GM19328 (cell line): ENCODE results near the gene LUC7L3.
"Not testable (repeated sequence)": the region's sequence is repeated elsewhere in the genome, so short reads cannot be mapped to it uniquely, and the experiment has no call there.

Source experiments
- ATAC-seq: cut with Tn5 transposase; IDR thresholded peaks from one replicate; pipeline ENCODE4 v1.9.1; 2021; ENCODE audit warnings: mild to moderate bottlenecking, moderate library complexity; ENCODE audit not compliant: unreplicated experiment

Gene LUC7L3

DNA sequence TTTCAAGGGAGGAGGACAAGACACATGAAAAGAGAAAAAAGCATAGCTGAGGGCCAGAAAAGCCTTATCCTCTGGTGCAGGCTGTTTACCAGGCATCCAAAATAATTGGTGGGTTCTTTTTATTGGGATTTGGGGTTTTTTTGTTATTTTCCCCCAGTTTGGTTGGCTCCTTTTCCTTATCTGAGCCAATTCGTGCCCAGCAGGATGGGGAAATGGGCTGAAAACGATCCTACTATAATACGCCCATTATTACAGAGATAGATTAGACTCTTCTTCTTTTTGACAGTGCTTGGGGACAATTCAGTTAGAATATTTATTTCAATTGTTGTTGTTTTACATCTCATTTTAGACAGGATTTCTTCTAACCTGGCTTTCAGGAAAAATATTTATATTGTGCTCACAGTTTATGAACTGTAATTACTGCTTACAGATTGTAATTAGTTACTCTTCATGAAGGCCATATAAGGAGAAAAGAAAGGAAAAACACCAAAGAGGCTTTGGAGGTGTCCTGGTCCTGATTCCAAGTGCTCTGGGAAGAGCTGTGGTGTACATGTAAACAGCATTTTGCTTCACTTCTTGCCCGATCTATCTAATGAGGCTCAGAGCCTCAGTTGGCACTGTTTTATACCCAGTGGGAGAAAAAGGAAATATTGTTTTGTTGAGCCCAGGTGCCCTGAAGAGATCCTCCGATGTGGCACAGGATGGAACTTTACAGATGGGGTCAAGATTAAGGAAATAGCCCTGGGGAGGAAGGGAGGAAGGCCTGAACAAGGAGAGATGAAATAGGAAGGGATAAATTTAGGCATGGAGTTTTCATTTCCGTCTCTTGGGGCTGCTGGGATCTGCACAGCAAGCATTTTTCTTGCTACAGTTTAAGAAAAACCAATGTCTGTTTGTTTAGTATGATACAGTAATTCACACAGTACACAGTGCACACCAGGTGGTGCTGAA, 11.1 kb upstream of the LUC7L3 start:
- ATAC-seq = no peak

DNA sequence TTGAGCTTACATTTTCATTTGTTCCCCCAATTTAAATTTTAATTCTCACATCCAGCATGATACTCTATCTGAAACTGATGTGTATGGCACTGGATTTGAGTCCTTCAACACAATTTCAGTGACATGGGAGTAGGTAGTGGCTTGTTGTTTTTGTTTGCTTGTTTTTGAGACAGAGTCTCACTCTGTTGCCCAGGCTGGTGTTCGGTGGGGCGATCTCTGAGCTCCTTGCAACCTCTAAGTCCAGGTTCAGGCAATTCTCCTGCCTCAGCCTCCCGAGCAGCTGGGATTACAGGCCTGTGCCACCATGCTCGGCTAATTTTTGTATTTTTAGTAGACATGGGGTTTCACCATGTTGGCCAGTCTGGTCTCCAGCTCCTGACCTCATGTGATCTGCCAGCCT, 10.3 kb upstream of the LUC7L3 start:
- not testable (repeated sequence) for ATAC-seq

DNA sequence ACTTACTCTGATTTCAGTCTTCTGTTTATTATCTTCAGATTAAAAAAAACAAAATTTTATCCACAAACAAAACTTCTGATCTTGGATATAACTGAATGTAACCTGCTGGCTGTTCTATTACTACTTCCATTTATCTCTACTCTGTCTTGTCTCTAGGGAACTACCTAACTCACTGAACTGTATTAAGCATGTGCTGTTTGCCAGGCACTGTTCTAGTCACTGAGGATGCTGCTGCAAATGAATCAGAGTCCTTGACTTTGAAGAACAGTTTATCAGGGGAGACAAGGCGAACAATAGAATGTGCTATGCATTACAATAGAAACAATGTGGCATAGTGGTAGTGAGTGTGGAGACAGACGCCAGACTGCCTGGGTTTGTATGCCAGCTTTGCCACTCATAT, 9.4 kb upstream of the LUC7L3 start:
- no peak for ATAC-seq

DNA sequence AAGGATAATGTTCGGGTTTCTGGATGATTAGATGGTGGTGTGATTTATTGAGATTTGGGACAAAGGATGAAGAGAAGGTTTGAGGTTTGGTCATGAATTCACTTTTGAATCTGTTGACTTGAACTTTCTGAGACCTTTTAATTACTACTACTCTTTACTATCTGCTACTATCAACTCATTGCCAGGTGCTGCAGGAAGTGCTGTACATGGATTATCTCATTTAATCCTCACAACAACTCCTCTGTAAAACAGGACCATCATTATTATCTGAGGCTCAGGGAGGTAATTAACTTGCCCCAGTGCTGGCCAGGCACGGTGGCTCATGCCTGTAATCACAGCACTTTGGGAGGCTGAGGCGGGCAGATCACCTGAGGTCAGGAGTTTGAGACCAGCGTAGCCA, 8.8 kb upstream of the LUC7L3 start:
- ATAC-seq = no peak

DNA sequence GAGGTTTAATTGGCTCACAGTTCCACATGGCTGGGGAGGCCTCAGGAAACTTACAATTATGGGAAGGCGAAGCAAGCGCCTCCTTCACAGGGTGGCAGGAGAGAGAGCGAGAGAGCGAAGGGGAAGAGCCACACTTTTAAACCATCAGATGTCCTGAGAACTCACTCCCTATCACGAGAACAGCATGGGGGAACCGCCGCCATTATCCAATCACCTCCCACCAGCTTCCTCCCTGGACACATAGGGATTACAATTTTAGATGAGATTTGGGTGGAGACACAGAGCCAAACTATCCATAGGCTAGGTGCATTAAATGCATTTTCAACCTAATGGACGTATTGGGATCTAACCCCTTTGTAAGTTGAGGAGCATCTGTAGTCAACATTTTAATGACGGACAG, 6.8 kb upstream of the LUC7L3 start:
- no peak for ATAC-seq

DNA sequence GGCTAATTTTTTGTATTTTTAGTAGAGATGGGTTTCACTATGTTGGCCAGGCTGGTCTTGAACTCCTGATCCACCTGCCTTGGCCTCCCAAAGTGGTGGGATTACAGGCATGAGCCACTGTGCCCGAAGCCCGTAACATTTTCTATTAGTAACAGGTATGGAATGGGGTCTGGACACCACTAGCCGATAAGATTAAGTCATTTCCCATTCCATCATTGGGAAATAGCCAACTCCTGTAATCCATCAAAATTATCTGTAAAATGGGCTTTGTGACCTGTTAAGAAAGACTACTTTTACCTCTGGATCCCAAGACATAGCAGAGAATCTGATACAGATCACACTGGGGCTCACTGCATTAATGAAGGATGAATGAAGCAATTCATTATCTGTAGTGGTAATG, 3.9 kb upstream of the LUC7L3 start:
- no peak for ATAC-seq

DNA sequence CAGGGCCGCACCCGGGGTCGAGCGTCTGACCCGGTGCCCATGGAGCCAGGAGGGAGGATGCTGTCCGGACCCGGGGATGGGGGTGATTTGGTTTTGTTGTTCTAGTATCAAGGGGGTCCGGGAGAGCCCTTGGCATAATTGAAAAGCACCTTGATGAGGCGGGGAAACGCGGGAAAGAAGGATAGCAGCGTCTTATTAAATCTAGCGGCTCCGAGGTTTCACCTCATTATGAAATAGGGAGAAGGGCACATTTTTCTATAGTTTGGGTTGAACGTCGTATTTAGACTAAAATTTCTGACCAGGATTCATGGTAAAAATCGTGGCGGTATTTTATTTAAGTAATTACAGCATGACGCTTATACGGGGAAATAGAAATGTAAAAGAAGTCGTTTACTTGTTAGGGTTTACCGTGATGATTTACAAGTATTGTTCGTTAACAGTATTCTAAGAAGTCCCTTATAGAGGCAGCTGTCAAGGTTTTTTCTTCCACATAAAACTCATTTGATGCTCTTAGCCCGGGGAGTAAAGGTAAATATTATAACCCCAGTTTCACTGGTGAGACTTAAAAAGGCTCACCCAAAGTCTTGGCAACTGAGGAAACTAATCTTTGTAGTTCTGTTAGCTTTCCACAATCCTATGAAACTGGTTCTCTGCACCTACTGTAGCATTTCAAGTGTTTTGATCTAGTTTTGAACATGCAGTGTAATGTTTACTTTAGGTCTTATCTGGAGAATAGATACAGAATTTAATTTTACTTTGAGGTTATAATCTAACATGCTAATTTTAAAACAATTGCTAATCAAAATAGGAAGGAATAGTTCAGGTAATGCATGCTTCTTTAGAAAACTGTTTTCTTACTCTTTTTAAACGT, 756 bp downstream of the LUC7L3 start:
- no peak for ATAC-seq

DNA sequence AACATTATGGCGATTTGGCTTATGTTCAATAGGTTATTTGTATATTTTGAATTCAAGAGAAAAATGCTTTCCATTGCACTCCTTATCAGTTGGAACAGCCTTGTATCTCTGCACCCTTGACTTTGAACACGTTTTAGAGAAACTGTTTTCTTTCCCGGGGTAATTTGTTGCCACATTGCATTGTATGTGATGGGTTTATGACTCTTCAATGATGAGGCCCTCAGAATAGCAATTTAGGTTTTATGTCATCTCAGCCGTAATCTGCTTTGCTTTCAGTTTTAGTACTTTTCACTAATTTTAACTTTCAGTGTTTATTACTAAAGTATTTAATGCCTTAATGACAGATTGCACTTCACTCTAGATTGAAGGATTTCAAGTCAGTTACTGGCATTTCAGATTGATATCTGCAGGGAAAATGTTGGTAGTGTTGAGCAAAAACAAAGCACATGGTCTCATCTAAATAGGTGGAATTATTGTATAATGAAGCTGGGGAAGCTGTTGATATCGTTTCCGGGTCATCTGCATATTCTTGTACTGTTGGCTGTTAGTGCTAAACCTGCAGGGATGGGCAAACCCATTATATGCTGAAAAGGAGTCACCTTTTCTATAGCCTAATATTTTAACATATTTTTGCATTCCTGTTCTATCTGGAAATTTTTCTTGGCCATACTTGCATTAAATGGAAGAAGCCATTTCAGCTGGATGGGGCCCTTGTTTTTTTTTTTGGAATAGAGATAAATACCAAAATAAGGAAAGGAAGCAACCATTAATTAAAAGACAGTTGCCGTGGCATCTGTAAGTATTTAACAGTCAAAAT, 2.0 kb downstream of the LUC7L3 start:
- no peak for ATAC-seq

DNA sequence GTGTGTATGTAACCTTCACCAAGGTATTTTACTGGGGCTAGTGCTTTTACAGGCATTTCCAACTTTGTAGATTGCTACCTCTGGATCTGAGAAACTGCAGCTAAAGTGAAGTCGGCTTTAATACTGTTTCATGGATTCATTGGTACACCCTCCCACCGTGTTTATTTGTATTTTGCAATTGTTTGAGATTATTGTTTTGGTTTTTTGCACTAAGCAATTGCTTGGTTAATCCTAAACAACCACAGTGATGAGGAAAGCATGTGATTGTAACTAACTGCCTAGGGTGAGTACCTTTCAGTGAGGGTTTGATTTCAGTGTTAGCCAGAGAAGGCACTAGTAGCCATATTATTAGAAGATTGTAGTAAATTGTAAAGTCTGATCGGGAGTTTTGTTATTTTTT, 3.3 kb downstream of the LUC7L3 start:
- ATAC-seq = no peak

DNA sequence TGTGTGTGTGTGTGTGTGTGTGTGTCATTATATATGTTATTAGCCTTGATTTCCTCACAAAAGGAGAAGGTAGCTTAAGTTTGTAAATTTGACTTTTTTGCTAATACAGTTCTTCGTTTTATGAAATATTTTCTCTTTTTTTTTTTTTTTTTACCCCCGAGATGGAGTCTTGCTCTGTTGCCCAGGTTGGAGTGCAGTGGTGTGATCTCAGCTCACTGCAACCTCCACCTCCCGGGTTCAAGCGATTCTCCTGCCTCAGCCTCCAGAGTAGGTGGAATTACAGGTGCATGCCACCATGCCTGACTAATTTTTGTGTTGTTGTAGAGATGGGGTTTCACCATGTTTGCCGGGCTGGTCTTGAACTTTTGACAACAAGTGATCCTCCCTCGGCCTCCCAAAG, 5.2 kb downstream of the LUC7L3 start:
- ATAC-seq = not testable (repeated sequence)

DNA sequence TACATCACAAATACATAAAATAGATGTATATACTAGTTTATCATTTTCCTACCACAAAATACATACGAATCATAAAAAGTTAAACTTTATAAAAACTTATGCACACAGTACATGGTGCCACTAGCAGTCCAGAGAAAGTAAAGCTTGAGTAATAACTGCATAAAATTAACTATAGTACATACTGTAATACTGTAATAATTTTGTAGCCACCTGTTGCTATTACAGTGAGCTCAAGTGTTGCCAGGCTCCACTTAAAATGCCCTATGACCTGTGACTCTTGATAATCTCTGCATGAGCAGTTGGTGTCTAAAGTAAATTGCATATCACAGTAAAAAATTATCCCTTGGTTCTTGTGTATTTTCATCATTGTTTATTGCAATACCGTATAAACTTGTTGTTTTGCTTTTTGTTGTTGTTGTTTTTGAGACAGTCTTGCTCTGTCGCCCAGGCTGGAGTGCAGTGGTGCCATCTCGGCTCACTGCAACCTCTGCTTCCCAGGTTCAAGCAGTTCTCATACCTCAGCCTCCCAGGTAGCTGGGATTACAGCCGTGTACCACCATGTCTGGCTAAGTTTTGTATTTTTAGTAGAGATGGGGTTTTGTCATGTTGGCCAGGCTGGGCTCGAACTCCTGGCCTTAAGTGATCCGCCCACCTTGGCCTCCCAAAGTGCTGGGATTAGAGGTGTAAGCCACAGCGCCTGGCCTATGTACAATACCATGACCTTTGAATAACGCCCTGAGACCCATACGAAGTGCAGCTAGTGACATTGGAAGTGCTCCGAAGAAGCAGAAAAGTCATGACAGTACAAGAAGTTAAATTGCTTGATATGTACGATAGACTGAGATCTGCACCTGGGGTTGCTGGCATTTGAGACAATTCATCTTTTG, 6.6 kb downstream of the LUC7L3 start:
- ATAC-seq = no peak

DNA sequence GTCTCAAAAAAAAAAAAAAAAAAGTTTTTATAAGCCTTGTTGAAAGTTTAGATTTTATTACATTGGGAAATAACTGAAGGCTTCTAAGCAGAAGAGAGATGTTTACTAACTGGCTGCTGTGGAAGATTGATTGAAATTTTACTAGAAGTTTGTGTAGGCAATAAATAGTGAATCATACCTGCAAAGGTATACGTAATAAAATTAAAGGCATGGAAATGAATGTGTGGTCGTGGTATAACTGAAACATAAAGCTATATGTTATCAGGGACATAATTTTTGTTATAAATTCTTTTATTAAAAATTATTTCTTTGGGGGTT, 8.7 kb downstream of the LUC7L3 start:
- ATAC-seq = no peak

DNA sequence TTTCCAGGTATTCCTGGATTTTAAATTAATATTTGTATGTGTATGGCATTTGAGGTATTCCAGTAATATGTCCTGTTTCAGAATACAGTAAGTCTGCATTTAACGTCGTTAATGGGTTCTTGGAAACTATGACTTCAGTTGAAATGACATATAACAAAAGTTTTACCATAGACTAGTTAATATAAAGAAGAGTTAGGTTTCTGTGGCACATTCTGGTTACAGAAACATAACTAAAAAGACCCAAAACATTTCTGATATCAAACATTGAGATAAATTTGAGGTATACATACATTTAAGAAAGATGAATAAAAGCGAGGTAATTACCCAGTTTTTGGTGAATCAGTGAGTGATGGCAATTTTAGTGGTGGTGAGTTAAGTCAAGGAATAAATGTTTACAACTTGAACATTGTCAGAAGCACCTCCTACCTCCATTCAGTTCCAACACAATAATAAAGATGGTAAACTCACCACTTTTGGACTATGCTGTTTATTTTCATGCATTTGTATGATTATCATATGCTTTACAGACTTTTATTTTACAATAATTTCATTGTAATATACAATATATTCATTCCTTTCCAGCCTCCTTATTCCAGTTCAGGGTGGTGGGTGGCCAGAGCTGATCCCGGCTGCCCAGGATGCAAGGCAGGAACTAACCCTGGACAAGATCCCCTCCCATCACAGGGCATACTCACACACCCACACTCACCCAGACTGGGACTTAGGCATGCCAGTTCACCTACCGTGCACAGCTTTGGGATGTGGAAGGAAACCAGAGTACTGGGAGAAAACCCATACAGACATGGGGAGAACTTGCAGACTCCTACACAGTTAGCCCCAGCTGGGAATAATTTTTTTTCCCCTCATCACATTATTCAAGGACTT, 9.7 kb downstream of the LUC7L3 start:
- ATAC-seq = no peak

DNA sequence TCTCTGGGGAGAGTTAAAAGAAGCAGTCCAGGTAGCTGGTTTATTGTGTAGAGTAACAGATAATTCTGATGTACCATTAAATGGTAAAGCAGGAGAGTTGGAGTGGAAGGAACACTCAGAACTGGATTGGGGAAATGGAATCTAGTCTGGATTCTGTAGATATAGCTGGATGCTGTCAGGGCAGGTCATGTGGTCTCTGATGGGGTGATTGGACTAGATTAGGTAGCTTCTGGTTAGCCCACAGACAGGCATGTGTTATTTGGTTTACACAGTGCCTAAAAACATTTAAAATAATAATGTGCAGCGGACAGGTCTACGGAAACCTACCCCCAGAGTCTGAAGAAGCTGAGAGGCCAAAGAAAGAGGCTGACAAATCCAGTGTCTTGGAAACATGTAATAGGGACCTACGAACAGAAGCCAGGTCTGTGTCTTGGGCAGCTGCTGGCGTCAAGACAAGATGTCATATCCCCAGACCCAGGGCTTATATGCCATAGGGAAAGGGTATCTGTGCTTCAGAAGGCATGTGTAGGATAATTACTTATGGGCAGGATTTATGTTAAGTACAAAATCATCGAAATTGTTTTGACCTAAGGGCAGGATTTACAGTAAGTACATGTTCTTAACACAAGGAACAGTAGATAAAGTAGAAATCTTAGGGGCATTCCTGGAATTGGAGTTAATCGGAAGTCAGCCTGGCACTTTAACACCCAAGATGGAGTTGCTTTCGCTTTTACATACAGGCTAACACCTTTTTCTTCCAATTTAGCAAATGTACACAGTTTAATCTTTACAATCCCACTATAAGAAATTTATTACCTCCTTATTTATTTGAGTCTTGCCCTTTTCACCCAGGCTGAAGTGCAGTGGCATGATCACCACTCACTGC, 12.4 kb downstream of the LUC7L3 start:
- no peak for ATAC-seq

DNA sequence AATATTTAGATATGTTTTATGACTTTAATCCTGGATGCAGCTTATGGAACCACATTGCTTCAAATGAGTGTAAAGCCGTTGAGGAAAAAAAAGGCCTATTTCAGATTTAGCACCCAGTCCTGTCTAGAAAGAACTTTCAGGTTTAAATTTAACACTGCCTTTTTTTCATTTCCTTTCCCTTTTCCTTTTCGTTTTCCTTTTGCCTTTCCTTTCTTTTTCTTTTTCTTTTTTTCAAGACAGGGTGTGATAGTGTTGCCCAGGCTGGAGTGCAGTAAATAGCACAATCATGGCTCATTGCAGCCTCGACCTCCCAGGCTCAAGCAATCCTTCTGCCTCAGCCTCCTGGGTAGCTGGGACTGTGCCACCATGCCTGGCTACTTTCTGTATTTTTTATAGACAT, 15.9 kb downstream of the LUC7L3 start:
- no peak for ATAC-seq

DNA sequence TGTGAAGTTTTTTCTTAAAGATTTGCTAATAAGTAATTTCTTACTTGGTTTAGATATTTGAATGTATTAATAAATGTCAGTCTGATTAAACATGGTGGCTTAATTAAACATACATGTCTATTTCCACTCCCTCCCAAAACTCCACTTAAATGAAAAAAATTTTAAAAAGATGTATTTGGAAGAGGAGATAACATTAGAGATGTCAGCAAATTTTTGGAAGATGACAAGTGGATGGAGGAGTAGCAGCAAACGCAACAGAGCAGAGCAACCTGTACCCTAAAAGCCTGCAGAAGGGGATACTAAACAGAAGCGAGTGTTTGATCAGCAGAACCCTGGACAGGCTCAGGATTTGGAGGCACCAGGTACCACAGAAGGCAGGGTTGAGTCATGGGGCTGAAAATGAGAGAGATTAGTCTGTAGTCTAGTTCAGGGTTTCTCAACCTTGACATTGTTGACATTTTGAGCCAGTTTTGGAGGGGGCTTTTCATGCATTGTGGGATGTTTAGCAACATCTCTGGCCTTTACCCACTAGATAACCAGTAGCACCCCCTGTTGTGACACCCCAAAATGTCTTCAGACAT, 17.8 kb downstream of the LUC7L3 start:
- no peak for ATAC-seq

DNA sequence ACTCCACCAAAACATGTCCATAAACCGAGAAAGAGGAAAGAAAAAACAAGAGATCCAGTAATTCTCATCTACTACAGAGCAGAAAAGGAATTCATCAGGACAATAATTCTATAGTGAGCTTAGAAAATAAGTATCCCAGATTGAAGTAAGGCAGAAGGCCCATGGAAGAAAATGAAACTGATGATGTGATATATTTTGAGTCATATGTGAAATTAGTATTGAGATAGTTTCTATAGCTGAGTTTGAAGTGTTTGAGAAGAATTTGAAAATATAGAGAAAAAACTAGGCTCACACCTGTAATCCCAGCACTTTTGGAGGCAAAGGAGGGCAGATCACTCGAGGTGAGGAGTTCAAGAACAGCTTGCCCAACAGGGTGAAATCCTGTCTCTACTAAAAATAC, 19.7 kb downstream of the LUC7L3 start:
- no peak for ATAC-seq

DNA sequence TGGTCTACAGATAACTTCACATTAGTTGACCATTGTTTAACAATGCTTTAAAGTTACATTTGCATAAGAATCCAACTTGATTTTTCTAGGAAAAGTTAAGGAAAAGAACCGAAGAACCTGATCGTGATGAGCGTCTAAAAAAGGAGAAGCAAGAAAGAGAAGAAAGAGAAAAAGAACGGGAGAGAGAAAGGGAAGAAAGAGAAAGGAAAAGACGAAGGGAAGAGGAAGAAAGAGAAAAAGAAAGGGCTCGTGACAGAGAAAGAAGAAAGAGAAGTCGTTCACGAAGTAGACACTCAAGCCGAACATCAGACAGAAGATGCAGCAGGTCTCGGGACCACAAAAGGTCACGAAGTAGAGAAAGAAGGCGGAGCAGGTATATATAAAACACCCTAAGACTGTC, 26.2 kb downstream of the LUC7L3 start:
- ATAC-seq = no peak
